ENCODE data around the gene REP15. TPM values are rescaled to one million over a fixed set of nuclear protein-coding genes. Genes with fewer than 3 reads are reported as not detected.

The REP15 gene
- total and polyA plus RNA-seq, 4 donors, result 0.58 to 2.1 (median 1.0) TPM

DNA sequence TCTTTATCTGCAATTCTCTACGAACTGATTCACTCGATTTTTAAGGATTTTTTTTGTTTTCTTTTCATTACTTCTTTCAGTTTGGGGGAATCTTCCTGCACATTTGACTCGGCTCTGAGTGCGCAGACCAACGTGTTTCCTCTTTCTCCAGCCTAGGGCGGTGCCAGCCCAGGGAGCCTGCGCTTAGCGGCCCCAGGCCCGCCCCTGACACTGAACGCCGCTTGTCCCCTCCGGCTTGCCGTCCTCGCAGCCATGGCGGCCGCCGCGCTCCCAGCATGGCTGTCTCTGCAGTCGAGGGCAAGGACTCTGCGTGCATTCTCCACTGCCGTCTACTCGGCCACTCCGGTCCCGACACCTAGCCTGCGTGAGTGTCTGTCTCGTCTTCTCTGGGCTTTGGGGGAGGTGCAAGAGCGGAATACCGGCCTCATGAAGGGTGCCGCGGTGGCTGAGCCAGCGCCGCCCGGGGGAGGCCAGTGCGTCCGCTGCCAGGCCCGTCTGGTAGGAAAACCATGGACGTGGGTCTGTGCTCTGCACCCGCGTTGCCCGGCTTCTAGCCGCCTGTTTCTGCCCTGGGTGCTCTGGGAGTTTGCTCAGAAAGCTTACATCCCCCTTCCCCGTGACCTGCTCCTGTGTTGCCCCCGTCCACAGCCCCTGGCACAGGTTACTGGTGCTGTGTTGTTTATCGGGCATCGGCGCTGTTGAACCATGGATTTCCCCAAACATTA, 14.5 kb downstream of the REP15 start, which contains the start of gene MRPS35:
TSS of gene MRPS35 (plus strand) at position 241 of the 725 bp plus-strand sequence. CDS start at position 253, 12 bp downstream.
- peak; percentile 45 for TF ChIP-seq RXRA (IDR thresholded peaks at IDR 0.05)
- TF ChIP-seq ATF3 (IDR thresholded peaks at IDR 0.05), result no peak
- no peak for TF ChIP-seq FOXA2 (IDR thresholded peaks at IDR 0.05)
- TF ChIP-seq REST (IDR thresholded peaks at IDR 0.05), result peak; percentile 47
- TF ChIP-seq RAD21 (IDR thresholded peaks at IDR 0.05), result peak in 1 of 2 donors; percentile 33
- TF ChIP-seq, protein P1, sequence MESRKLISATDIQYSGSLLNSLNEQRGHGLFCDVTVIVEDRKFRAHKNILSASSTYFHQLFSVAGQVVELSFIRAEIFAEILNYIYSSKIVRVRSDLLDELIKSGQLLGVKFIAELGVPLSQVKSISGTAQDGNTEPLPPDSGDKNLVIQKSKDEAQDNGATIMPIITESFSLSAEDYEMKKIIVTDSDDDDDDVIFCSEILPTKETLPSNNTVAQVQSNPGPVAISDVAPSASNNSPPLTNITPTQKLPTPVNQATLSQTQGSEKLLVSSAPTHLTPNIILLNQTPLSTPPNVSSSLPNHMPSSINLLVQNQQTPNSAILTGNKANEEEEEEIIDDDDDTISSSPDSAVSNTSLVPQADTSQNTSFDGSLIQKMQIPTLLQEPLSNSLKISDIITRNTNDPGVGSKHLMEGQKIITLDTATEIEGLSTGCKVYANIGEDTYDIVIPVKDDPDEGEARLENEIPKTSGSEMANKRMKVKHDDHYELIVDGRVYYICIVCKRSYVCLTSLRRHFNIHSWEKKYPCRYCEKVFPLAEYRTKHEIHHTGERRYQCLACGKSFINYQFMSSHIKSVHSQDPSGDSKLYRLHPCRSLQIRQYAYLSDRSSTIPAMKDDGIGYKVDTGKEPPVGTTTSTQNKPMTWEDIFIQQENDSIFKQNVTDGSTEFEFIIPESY (IDR thresholded peaks at IDR 0.05), result peak; percentile 87
- peak; percentile 100 for TF ChIP-seq YY1 (IDR thresholded peaks at IDR 0.05)
- TF ChIP-seq HNF4A (conservative IDR thresholded peaks at IDR 0.05), result peak in 1 of 2 donors; percentile 24
- peak; percentile 66 for TF ChIP-seq MAX (IDR thresholded peaks at IDR 0.05)
- peak; percentile 65 for TF ChIP-seq SP1 (IDR thresholded peaks at IDR 0.05)
- TF ChIP-seq GABPA (IDR thresholded peaks at IDR 0.05 in 1 of 2, conservative IDR thresholded peaks at IDR 0.05 in 1 of 2), result no peak
- TF ChIP-seq NR2F2 (IDR thresholded peaks at IDR 0.05), result peak; percentile 31
- peak; percentile 75 for TF ChIP-seq FOXA1 (IDR thresholded peaks at IDR 0.05)
- TF ChIP-seq JUND (IDR thresholded peaks at IDR 0.05), result no peak
- TF ChIP-seq EGR1 (IDR thresholded peaks at IDR 0.05; ENCODE audit: low read depth in 2 of 2), result no peak
- TF ChIP-seq TAF1 (conservative IDR thresholded peaks at IDR 0.05), result peak; percentile 65
- TF ChIP-seq, protein P2, sequence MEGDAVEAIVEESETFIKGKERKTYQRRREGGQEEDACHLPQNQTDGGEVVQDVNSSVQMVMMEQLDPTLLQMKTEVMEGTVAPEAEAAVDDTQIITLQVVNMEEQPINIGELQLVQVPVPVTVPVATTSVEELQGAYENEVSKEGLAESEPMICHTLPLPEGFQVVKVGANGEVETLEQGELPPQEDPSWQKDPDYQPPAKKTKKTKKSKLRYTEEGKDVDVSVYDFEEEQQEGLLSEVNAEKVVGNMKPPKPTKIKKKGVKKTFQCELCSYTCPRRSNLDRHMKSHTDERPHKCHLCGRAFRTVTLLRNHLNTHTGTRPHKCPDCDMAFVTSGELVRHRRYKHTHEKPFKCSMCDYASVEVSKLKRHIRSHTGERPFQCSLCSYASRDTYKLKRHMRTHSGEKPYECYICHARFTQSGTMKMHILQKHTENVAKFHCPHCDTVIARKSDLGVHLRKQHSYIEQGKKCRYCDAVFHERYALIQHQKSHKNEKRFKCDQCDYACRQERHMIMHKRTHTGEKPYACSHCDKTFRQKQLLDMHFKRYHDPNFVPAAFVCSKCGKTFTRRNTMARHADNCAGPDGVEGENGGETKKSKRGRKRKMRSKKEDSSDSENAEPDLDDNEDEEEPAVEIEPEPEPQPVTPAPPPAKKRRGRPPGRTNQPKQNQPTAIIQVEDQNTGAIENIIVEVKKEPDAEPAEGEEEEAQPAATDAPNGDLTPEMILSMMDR (IDR thresholded peaks at IDR 0.05; ENCODE audit: low read depth, low read length, missing input control), result no peak
- H3K9me3 ChIP-seq (ENCODE audit: control insufficient read depth in 4 of 4, low read length in 3 of 4), result no peaks in the 10 kb centered on the region
- H3K27me3 ChIP-seq (ENCODE audit: control insufficient read depth in 4 of 4, insufficient read depth in 4 of 4, low read length in 3 of 4), result no peaks in the 10 kb centered on the region
- peak within 1 kb of the TSS; percentile 81 to 98 for H3K9ac ChIP-seq (ENCODE audit: low read depth in 1 of 2, low read length in 2 of 2)
- under 1% methylated on average over 46 of the region's 46 CpGs for WGBS
- peaks cover 2 to 16% (median 9%) of the 10 kb centered on the region in 4 donors for H3K4me1 ChIP-seq (ENCODE audit: control insufficient read depth in 4 of 4, insufficient read depth in 4 of 4, low read length in 3 of 4)
- DNase-seq (ENCODE audit: low spot score), result peak; percentile 88
- H3K36me3 ChIP-seq (ENCODE audit: control insufficient read depth in 4 of 4, insufficient read depth in 3 of 4, low read depth in 1 of 4, low read length in 3 of 4), result peaks cover 0 to 2% (median 0%) of the 10 kb centered on the region in 4 donors
- H3K27ac ChIP-seq (ENCODE audit: low read depth in 1 of 2, low read length in 2 of 2), result peak within 1 kb of the TSS; percentile 85 to 93
- peak within 1 kb of the TSS; percentile 78 to 100 (median 90) for H3K4me3 ChIP-seq (ENCODE audit: low read depth in 1 of 3, low read length in 3 of 3)

All from liver (tissue), 9 donors.